ENCODE measurements around the gene BBS9.

DNA sequence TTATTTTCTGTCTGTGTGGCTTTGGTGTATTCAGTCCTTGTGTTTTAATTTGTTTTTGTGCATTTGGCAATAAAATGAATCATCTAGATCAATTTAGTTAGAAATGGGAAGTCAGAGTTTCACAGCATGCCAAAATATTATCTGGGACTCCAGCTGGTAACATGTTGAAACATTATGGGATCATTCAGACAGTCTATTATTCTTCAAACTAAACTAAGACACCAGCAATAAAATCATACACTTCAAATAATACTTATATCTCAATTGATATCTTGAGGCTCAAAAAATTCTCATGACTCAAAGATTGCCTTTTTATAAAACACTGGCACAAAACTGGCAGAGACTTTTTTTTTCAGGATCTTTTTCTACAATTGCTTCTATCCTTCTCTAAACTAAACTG, 14.4 kb upstream of the BBS9 start:
- TF ChIP-seq, protein P1, sequence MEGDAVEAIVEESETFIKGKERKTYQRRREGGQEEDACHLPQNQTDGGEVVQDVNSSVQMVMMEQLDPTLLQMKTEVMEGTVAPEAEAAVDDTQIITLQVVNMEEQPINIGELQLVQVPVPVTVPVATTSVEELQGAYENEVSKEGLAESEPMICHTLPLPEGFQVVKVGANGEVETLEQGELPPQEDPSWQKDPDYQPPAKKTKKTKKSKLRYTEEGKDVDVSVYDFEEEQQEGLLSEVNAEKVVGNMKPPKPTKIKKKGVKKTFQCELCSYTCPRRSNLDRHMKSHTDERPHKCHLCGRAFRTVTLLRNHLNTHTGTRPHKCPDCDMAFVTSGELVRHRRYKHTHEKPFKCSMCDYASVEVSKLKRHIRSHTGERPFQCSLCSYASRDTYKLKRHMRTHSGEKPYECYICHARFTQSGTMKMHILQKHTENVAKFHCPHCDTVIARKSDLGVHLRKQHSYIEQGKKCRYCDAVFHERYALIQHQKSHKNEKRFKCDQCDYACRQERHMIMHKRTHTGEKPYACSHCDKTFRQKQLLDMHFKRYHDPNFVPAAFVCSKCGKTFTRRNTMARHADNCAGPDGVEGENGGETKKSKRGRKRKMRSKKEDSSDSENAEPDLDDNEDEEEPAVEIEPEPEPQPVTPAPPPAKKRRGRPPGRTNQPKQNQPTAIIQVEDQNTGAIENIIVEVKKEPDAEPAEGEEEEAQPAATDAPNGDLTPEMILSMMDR (IDR thresholded peaks at IDR 0.05): no peak
- TF ChIP-seq ZFX (IDR thresholded peaks at IDR 0.05; ENCODE audit: borderline replicate concordance): no peak
